Measurements from ENCODE around the gene ITPR2. TPM values are rescaled to one million over a fixed set of nuclear protein-coding genes. Genes with fewer than 3 reads are reported as not detected.

The ITPR2 gene
- polyA plus RNA-seq, 1 of the 3 experiments (the other 2 are of a cell fraction), result 2.3 TPM

- TF ChIP-seq, protein P1, sequence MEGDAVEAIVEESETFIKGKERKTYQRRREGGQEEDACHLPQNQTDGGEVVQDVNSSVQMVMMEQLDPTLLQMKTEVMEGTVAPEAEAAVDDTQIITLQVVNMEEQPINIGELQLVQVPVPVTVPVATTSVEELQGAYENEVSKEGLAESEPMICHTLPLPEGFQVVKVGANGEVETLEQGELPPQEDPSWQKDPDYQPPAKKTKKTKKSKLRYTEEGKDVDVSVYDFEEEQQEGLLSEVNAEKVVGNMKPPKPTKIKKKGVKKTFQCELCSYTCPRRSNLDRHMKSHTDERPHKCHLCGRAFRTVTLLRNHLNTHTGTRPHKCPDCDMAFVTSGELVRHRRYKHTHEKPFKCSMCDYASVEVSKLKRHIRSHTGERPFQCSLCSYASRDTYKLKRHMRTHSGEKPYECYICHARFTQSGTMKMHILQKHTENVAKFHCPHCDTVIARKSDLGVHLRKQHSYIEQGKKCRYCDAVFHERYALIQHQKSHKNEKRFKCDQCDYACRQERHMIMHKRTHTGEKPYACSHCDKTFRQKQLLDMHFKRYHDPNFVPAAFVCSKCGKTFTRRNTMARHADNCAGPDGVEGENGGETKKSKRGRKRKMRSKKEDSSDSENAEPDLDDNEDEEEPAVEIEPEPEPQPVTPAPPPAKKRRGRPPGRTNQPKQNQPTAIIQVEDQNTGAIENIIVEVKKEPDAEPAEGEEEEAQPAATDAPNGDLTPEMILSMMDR (IDR thresholded peaks at IDR 0.05), result no peak
- TF ChIP-seq RXRA (IDR thresholded peaks at IDR 0.05; ENCODE audit: borderline replicate concordance, low read depth) (no peak), NRF1 (IDR thresholded peaks at IDR 0.05; ENCODE audit: low read depth, low read length) (no peak), ELF1 (IDR thresholded peaks at IDR 0.05) (no peak)
- TF ChIP-seq, protein P2, sequence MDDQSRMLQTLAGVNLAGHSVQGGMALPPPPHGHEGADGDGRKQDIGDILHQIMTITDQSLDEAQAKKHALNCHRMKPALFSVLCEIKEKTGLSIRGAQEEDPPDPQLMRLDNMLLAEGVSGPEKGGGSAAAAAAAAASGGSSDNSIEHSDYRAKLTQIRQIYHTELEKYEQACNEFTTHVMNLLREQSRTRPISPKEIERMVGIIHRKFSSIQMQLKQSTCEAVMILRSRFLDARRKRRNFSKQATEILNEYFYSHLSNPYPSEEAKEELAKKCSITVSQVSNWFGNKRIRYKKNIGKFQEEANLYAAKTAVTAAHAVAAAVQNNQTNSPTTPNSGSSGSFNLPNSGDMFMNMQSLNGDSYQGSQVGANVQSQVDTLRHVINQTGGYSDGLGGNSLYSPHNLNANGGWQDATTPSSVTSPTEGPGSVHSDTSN (IDR thresholded peaks at IDR 0.05), result no peak
- Histone ChIP-seq H3K9ac (no peak overlapping the region), H3F3A (replicated peaks; ENCODE audit: insufficient read depth) (peaks cover 8% of the 10 kb centered on the region), H4K20me1 (ENCODE audit: insufficient read depth) (no peaks in the 10 kb centered on the region), H3K4me3 (ENCODE audit: low read depth in 2 of 2, low read length in 1 of 2) (no peak overlapping the region), H3K27ac (ENCODE audit: low read depth in 2 of 2, low read length in 1 of 2) (no peak overlapping the region), H3K9me3 (peaks cover 26% of the 10 kb centered on the region), H3K36me3 (replicated peaks in 1 of 2; ENCODE audit: control insufficient read depth in 1 of 2, insufficient read depth in 2 of 2, low read length in 1 of 2) (peaks cover 0 to 11% of the 10 kb centered on the region in 2 experiments), H2AFZ (ENCODE audit: low read depth) (no peak overlapping the region), H3K9me2 (no peaks in the 10 kb centered on the region), H3K4me2 (no peak overlapping the region), H3K27me3 (ENCODE audit: insufficient read depth) (no peaks in the 10 kb centered on the region), H3K79me2 (ENCODE audit: insufficient read depth) (no peaks in the 10 kb centered on the region; the same call in 1 of the 2 replicates), H3K4me1 (ENCODE audit: control insufficient read depth in 1 of 2, insufficient read depth in 2 of 2, low read depth in 1 of 2, low read length in 1 of 2) (peaks cover 4 to 8% of the 10 kb centered on the region in 2 experiments; a peak in 3 of 4 replicates)
- POLR2A ChIA-PET, result no interaction called here
- CTCF ChIA-PET, result no interaction called here
- DNase-seq, result no peak
Observed at GRCh38 chr12:26520869-26521268, 312.1 kb downstream of the ITPR2 start.

- Histone ChIP-seq H3K4me2 (no peak overlapping the region), H3K9me3 (peaks cover 20% of the 10 kb centered on the region), H3K4me1 (ENCODE audit: control insufficient read depth in 1 of 2, insufficient read depth in 2 of 2, low read depth in 1 of 2, low read length in 1 of 2) (peaks cover 4 to 8% of the 10 kb centered on the region in 2 experiments; a peak in 3 of 4 replicates), H3K79me2 (ENCODE audit: insufficient read depth) (no peaks in the 10 kb centered on the region; the same call in 1 of the 2 replicates), H2AFZ (ENCODE audit: low read depth) (no peak overlapping the region), H3K9ac (no peak overlapping the region), H3K36me3 (replicated peaks in 1 of 2; ENCODE audit: control insufficient read depth in 1 of 2, insufficient read depth in 2 of 2, low read length in 1 of 2) (peaks cover 0 to 10% of the 10 kb centered on the region in 2 experiments), H3K4me3 (ENCODE audit: low read depth in 2 of 2, low read length in 1 of 2) (no peak overlapping the region), H3K27ac (ENCODE audit: low read depth in 2 of 2, low read length in 1 of 2) (no peak overlapping the region), H4K20me1 (ENCODE audit: insufficient read depth) (no peaks in the 10 kb centered on the region), H3K27me3 (ENCODE audit: insufficient read depth) (no peaks in the 10 kb centered on the region), H3K9me2 (no peaks in the 10 kb centered on the region), H3F3A (replicated peaks; ENCODE audit: insufficient read depth) (peaks cover 8% of the 10 kb centered on the region)
- POLR2A ChIA-PET, result no interaction called here
- DNase-seq, result no peak
- CTCF ChIA-PET, result no interaction called here
- 82% methylated on average over 1 of the region's 1 CpG for WGBS (ENCODE audit: low lambda C conversion rate)
- TF ChIP-seq MAX (IDR thresholded peaks at IDR 0.05; ENCODE audit: low read depth), result no peak
- TF ChIP-seq, protein P1 (IDR thresholded peaks at IDR 0.05), result no peak
- TF ChIP-seq RCOR1 (IDR thresholded peaks at IDR 0.05; ENCODE audit: low read length), result no peak
- no peak for TF ChIP-seq RXRA (IDR thresholded peaks at IDR 0.05; ENCODE audit: borderline replicate concordance, low read depth)
- TF ChIP-seq ZBTB33 (IDR thresholded peaks at IDR 0.05; ENCODE audit: borderline replicate concordance, low read depth), result no peak
- TF ChIP-seq GABPA (IDR thresholded peaks at IDR 0.05; ENCODE audit: low read depth), result no peak
- TF ChIP-seq NFIC (IDR thresholded peaks at IDR 0.05; ENCODE audit: borderline replicate concordance), result no peak
- TF ChIP-seq EP300 (IDR thresholded peaks at IDR 0.05; ENCODE audit: borderline replicate concordance in 1 of 2, low read depth in 1 of 2, low read length in 1 of 2), result no peak
- no peak for TF ChIP-seq ELF1 (IDR thresholded peaks at IDR 0.05)
- TF ChIP-seq, protein P3, sequence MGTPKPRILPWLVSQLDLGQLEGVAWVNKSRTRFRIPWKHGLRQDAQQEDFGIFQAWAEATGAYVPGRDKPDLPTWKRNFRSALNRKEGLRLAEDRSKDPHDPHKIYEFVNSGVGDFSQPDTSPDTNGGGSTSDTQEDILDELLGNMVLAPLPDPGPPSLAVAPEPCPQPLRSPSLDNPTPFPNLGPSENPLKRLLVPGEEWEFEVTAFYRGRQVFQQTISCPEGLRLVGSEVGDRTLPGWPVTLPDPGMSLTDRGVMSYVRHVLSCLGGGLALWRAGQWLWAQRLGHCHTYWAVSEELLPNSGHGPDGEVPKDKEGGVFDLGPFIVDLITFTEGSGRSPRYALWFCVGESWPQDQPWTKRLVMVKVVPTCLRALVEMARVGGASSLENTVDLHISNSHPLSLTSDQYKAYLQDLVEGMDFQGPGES (IDR thresholded peaks at IDR 0.05; ENCODE audit: low read depth, low read length), result no peak
- no peak for TF ChIP-seq GATA2 (CRISPR knock-in tag; IDR thresholded peaks at IDR 0.05)
- TF ChIP-seq REST (IDR thresholded peaks at IDR 0.05; ENCODE audit: low read depth, low read length), result no peak
Observed at GRCh38 chr12:26520109-26520508, 312.9 kb downstream of the ITPR2 start.
